Endothelial cell of umbilical vein (primary cell): ENCODE measurements around the gene HOXC9.

ENCODE experiments used
- CTCF ChIP-seq, 2 donors: IDR thresholded peaks; 1 replicate in 1 of 2; 2 replicates in 1 of 2; pipeline ENCODE4 v1.5.1; 2011; ENCODE audit warnings: low read length in 2 of 2, mild to moderate bottlenecking in 2 of 2, moderate library complexity in 2 of 2, control low read depth in 1 of 2, inconsistent platforms in 1 of 2, low read depth in 1 of 2; ENCODE audit not compliant: insufficient read depth in 1 of 2; ENCODE audit errors: extremely low read depth in 1 of 2
- EZH2 ChIP-seq: IDR thresholded peaks from 2 replicates; pipeline ENCODE4 v1.6.1; 2012; ENCODE audit warnings: borderline replicate concordance, low read depth, mild to moderate bottlenecking, moderate library complexity, low read length, inconsistent platforms; ENCODE audit not compliant: severe bottlenecking
- POLR2A ChIP-seq: IDR thresholded peaks from 2 replicates; pipeline ENCODE4 v1.6.1; 2012; ENCODE audit warnings: low read depth, mild to moderate bottlenecking, control low read depth, low read length
- POLR2AphosphoS5 ChIP-seq: IDR thresholded peaks from 2 replicates; pipeline ENCODE4 v1.6.1; 2012; ENCODE audit warnings: low read depth, mild to moderate bottlenecking, control low read depth, low read length, moderate library complexity; ENCODE audit not compliant: insufficient read depth
- TF ChIP-seq, protein P1 (sequence below): IDR thresholded peaks from 2 replicates; pipeline ENCODE4 v1.6.1; 2011; ENCODE audit not compliant: insufficient read depth, insufficient read length

DNA sequence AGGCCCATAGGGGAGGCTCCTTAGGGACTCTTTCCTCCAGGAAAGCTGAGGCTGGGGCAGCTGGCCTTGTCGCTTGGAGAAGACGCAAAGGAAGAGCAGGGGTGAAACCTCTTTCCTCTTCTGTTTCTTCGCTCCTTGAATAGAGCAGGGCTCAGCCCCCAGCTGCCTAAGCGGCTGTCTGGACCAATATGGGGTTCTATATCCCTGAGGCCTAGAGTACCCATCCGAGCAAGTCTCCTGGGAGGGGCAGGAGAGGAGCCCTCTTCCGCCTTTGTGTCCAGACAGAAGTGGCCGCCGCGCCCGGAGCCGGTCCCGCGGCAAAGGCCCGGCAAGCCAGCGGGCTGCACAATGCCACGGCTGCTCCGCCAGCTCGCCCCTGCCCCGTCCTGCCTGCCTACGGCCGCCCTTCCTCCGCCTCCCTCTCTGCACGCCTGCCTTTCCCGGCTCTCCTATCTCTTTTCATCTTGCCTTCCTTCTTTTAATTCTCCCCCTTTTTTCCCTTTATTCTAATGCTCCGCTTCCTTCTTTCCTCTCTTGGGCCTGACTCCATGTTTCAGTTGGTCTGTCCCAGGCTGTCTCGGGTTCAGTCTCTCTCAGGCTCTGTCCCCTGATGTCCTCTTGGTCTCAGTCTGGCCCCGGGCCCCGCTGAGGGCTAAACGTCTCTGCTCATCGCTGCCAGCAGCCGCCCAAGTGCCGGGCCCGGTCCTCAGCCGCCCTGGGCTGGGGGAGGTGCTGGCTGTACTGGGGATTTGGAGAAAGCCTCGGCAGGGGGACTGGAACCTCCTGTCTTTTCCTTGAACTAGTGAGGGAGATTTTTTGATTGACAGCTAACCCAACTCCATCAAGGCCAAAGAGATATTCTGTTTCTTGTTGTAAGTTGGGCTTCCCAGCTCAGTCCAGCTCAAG lies 2.5 kb upstream of the HOXC9 start:
- TF ChIP-seq CTCF (IDR thresholded peaks at IDR 0.05; ENCODE audit: extremely low read depth in 1 of 2, insufficient read depth in 1 of 2, low read depth in 1 of 2, low read length in 2 of 2) (no peak), POLR2A (no peak), POLR2AphosphoS5 (no peak), EZH2 (peak; percentile 94)
- TF ChIP-seq, protein P1, sequence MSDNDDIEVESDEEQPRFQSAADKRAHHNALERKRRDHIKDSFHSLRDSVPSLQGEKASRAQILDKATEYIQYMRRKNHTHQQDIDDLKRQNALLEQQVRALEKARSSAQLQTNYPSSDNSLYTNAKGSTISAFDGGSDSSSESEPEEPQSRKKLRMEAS: no peak
